GM18502 (cell line): Measurements from ENCODE around the gene FAM135A.
"Not testable (repeated sequence)": the region's sequence is repeated elsewhere in the genome, so short reads cannot be mapped to it uniquely, and the experiment has no call there.

Experiments used
- ATAC-seq: cut with Tn5 transposase; IDR thresholded peaks from one replicate; pipeline ENCODE4 v1.9.1; 2021; ENCODE audit warnings: mild to moderate bottlenecking; ENCODE audit not compliant: unreplicated experiment, poor library complexity

The FAM135A gene

GRCh38 chr6:70395301-70395672, 18.0 kb upstream of the FAM135A start:
- no peak for ATAC-seq

- ATAC-seq, result no peak
Measured at GRCh38 chr6:70396163-70396562, 17.1 kb upstream of the FAM135A start.

- no peak for ATAC-seq
Measured at GRCh38 chr6:70396796-70397729, 16.2 kb upstream of the FAM135A start.

GRCh38 chr6:70398783-70399728, 14.3 kb upstream of the FAM135A start:
- no peak for ATAC-seq

- no peak for ATAC-seq
Measured at GRCh38 chr6:70404658-70405057, 8.7 kb upstream of the FAM135A start.

GRCh38 chr6:70409216-70409615, 4.1 kb upstream of the FAM135A start:
- ATAC-seq, result no peak

- ATAC-seq, result no peak
Measured at GRCh38 chr6:70411542-70412251, 1.6 kb upstream of the FAM135A start.

- peak; percentile 29 for ATAC-seq
Measured at GRCh38 chr6:70412252-70413113, 825 bp upstream of the FAM135A start.

GRCh38 chr6:70413992-70414494, 735 bp downstream of the FAM135A start:
- peak; percentile 8 for ATAC-seq

- no peak for ATAC-seq
Measured at GRCh38 chr6:70414813-70415212, 1.5 kb downstream of the FAM135A start.

- no peak for ATAC-seq
Measured at GRCh38 chr6:70415247-70415646, 1.9 kb downstream of the FAM135A start.

GRCh38 chr6:70415660-70416059, 2.4 kb downstream of the FAM135A start:
- ATAC-seq, result no peak

GRCh38 chr6:70421509-70421908, 8.2 kb downstream of the FAM135A start:
- no peak for ATAC-seq

- no peak for ATAC-seq
Measured at GRCh38 chr6:70423189-70424134, 10.2 kb downstream of the FAM135A start.

- ATAC-seq, result no peak
Measured at GRCh38 chr6:70424291-70424690, 11.0 kb downstream of the FAM135A start.

- no peak for ATAC-seq
Measured at GRCh38 chr6:70436320-70436719, 23.0 kb downstream of the FAM135A start.

- ATAC-seq, result no peak
Measured at GRCh38 chr6:70445001-70445400, 31.7 kb downstream of the FAM135A start.

GRCh38 chr6:70447343-70448070, 34.2 kb downstream of the FAM135A start:
- not testable (repeated sequence) for ATAC-seq
